Esophagus muscularis mucosa (tissue), 4 donors: Measurements from ENCODE around the gene MRE11. TPM values are rescaled to one million over a fixed set of nuclear protein-coding genes. Genes with fewer than 3 reads are reported as not detected.
A peak's percentile ranks its signal among the peaks of the same experiment; 100 is the strongest.

Experiments
- DNase-seq: peaks from one replicate; pipeline ENCODE4 v3.0.0-alpha.2; 2017; ENCODE audit errors: extremely low spot score
- H3K27ac ChIP-seq, 4 donors: fragments of 200-600 bp; sonication (generic); replicated peaks in 1 of 4; 1 replicate in 3 of 4; 2 replicates in 1 of 4; pipeline ENCODE4 v1.5.1; 2016 to 2019; ENCODE audit warnings: mild to moderate bottlenecking in 1 of 4
- H3K27me3 ChIP-seq, 4 donors: fragments of 200-600 bp; sonication (generic); one replicate each; pipeline versions ENCODE4 v1.5.1 to v1.6.0; 2016 to 2019
- H3K36me3 ChIP-seq, 4 donors: fragments of 200-600 bp; sonication (generic); one replicate each; pipeline ENCODE4 v1.5.1; 2016 to 2019
- H3K4me1 ChIP-seq, 4 donors: fragments of 200-600 bp; sonication (generic); one replicate each; pipeline ENCODE4 v1.5.1; 2016 to 2019
- H3K4me3 ChIP-seq, 4 donors: fragments of 200-600 bp; sonication (generic); 1 replicate in 2 of 4; 2 replicates in 2 of 4; pipeline ENCODE4 v1.5.1; 2016 to 2019; ENCODE audit warnings: mild to moderate bottlenecking in 4 of 4, moderate library complexity in 1 of 4
- H3K9me3 ChIP-seq, 4 donors: fragments of 200-600 bp; sonication (generic); 1 replicate in 3 of 4; 2 replicates in 1 of 4; pipeline ENCODE4 v1.5.1; 2016 to 2019
- CTCF ChIP-seq, 3 experiments: fragments of 200-600 bp in 2 of 3; fragments of 450-650 bp in 1 of 3; sonication (generic) in 2 of 3; IDR thresholded peaks; one replicate each; pipeline ENCODE4 v1.5.1; 2017 to 2019; ENCODE audit warnings: antibody characterized with exemption in 3 of 3, mild to moderate bottlenecking in 2 of 3, moderate library complexity in 1 of 3
- EP300 ChIP-seq: sonication (generic); formaldehyde crosslinking; IDR thresholded peaks from one replicate; pipeline ENCODE4 v1.6.1; 2017; ENCODE audit warnings: antibody characterized with exemption
- POLR2A ChIP-seq: fragments of 450-650 bp; IDR thresholded peaks from one replicate; pipeline ENCODE4 v1.6.1; 2017; ENCODE audit warnings: antibody characterized with exemption, moderate library complexity, mild to moderate bottlenecking, low read depth
- POLR2AphosphoS5 ChIP-seq, 2 donors: sonication (generic); formaldehyde crosslinking; IDR thresholded peaks; one replicate each; pipeline ENCODE4 v1.6.1; 2017; ENCODE audit warnings: antibody characterized with exemption in 2 of 2
- WGBS: methylation state at CpG from one replicate; pipeline ENCODE4 v1.1.5; 2018; 5-methylcytosine and 5-hydroxymethylcytosine counted together
- intact Hi-C: fragments of 100-400 bp; cut with DNase I; formaldehyde crosslinking; loops from one replicate; pipeline ENCODE4 v1.15.1; 2023
- total RNA-seq, 4 donors: library from RNA; depleted of rRNA; stranded (reverse); fragments of >200 nt; gene quantifications; one replicate each; pipeline versions ENCODE4 v1.1.0 to v1.2.1, GENCODE V29; 2016

Gene MRE11
- total RNA-seq, 4 donors from 2014 or later = 9.9 to 12.9 (median 11.2) TPM

GRCh38 chr11:94526645-94527438 is 33.2 kb upstream of the MRE11 start:
- TF ChIP-seq POLR2AphosphoS5 (IDR thresholded peaks at IDR 0.05) = no peak
- no peak for TF ChIP-seq POLR2A
- TF ChIP-seq EP300 = no peak
- TF ChIP-seq CTCF (IDR thresholded peaks at IDR 0.05) = no peak
- intact Hi-C loops = loop anchor here (10.0 kb wide), 1 partner anchor 368 kb away; no protein-coding TSS in a partner anchor

GRCh38 chr11:94525546-94526324 is 32.1 kb upstream of the MRE11 start:
- TF ChIP-seq POLR2AphosphoS5 (IDR thresholded peaks at IDR 0.05) = no peak
- no peak for TF ChIP-seq EP300
- TF ChIP-seq CTCF (IDR thresholded peaks at IDR 0.05) = no peak
- no peak for TF ChIP-seq POLR2A
- intact Hi-C loops = loop anchor here (10.0 kb wide), 1 partner anchor 369 kb away; no protein-coding TSS in a partner anchor

More at GRCh38 chr11:94526645-94527438, 33.2 kb upstream of the MRE11 start:
- H3K36me3 ChIP-seq = no peaks in the 10 kb centered on the region
- H3K9me3 ChIP-seq = no peaks in the 10 kb centered on the region
- no peak overlapping the region for H3K4me3 ChIP-seq
- 76% methylated on average over 4 of the region's 4 CpGs for WGBS
- peaks cover 0 to 6% (median 5%) of the 10 kb centered on the region in 4 donors for H3K4me1 ChIP-seq
- H3K27me3 ChIP-seq = no peaks in the 10 kb centered on the region
- no peak for DNase-seq
- no peak overlapping the region for H3K27ac ChIP-seq

GRCh38 chr11:94524341-94524740 is 30.7 kb upstream of the MRE11 start:
- Histone ChIP-seq H3K27me3 (no peaks in the 10 kb centered on the region), H3K4me3 (no peak overlapping the region), H3K27ac (no peak overlapping the region), H3K36me3 (no peaks in the 10 kb centered on the region), H3K9me3 (no peaks in the 10 kb centered on the region), H3K4me1 (peaks cover 0 to 9% (median 9%) of the 10 kb centered on the region in 4 donors)
- intact Hi-C loops = loop anchor here (5.0 to 10.0 kb wide), 2 partner anchors 33 to 370 kb away; no protein-coding TSS in a partner anchor
- no peak for TF ChIP-seq EP300
- no peak for TF ChIP-seq POLR2AphosphoS5 (IDR thresholded peaks at IDR 0.05)
- no peak for TF ChIP-seq CTCF (IDR thresholded peaks at IDR 0.05)
- no peak for TF ChIP-seq POLR2A
- WGBS = 90% methylated on average over 1 of the region's 1 CpG
- DNase-seq = no peak

More at GRCh38 chr11:94525546-94526324, 32.1 kb upstream of the MRE11 start:
- DNase-seq = no peak
- WGBS = 40% methylated on average over 5 of the region's 5 CpGs
- H3K9me3 ChIP-seq = no peaks in the 10 kb centered on the region
- H3K36me3 ChIP-seq = no peaks in the 10 kb centered on the region
- no peak overlapping the region for H3K27ac ChIP-seq
- no peak overlapping the region for H3K4me3 ChIP-seq
- H3K27me3 ChIP-seq = no peaks in the 10 kb centered on the region
- H3K4me1 ChIP-seq = peaks cover 0 to 6% (median 5%) of the 10 kb centered on the region in 4 donors

GRCh38 chr11:94521684-94522083 is 28.0 kb upstream of the MRE11 start:
- H3K9me3 ChIP-seq = no peaks in the 10 kb centered on the region
- no peak overlapping the region for H3K27ac ChIP-seq
- no peaks in the 10 kb centered on the region for H3K27me3 ChIP-seq
- TF ChIP-seq POLR2A = no peak
- peak in 1 of 3 experiments; percentile 28 for TF ChIP-seq CTCF (IDR thresholded peaks at IDR 0.05)
- peaks cover 0 to 9% (median 9%) of the 10 kb centered on the region in 4 donors for H3K4me1 ChIP-seq
- H3K36me3 ChIP-seq = no peaks in the 10 kb centered on the region
- intact Hi-C loops = loop anchor here (2.0 to 10.0 kb wide), 3 partner anchors 36 to 373 kb away; no protein-coding TSS in a partner anchor
- no peak for DNase-seq
- 66% methylated on average over 5 of the region's 5 CpGs for WGBS
- H3K4me3 ChIP-seq = no peak overlapping the region
